Liver (tissue), 9 donors: ENCODE data around the gene CDH13. TPM values are rescaled to one million over a fixed set of nuclear protein-coding genes. Genes with fewer than 3 reads are reported as not detected.

Source experiments
- DNase-seq: peaks from one replicate; pipeline ENCODE4 v3.0.0-alpha.2; 2017; ENCODE audit warnings: low spot score
- H3K27ac ChIP-seq, 2 donors: one replicate each; pipeline ENCODE4 v1.7.0; 2013; ENCODE audit warnings: inconsistent platforms in 2 of 2, low read length in 2 of 2, control low read depth in 1 of 2, low read depth in 1 of 2, mild to moderate bottlenecking in 1 of 2
- H3K27me3 ChIP-seq, 4 donors: one replicate each; pipeline versions ENCODE4 v1.6.1 to v1.7.0; 2013; ENCODE audit warnings: low read length in 3 of 4, inconsistent platforms in 1 of 4, mild to moderate bottlenecking in 1 of 4, moderate library complexity in 1 of 4; ENCODE audit not compliant: control insufficient read depth in 4 of 4, insufficient read depth in 4 of 4
- H3K36me3 ChIP-seq, 4 donors: one replicate each; pipeline versions ENCODE4 v1.6.1 to v1.7.0; 2013; ENCODE audit warnings: low read length in 3 of 4, mild to moderate bottlenecking in 3 of 4, low read depth in 1 of 4, moderate library complexity in 1 of 4; ENCODE audit not compliant: control insufficient read depth in 4 of 4, insufficient read depth in 3 of 4
- H3K4me1 ChIP-seq, 4 donors: one replicate each; pipeline versions ENCODE4 v1.6.1 to v1.7.0; 2013; ENCODE audit warnings: low read length in 3 of 4, mild to moderate bottlenecking in 3 of 4, moderate library complexity in 1 of 4; ENCODE audit not compliant: control insufficient read depth in 4 of 4, insufficient read depth in 4 of 4
- H3K4me3 ChIP-seq, 3 donors: one replicate each; pipeline versions ENCODE4 v1.6.1 to v1.7.0; 2013; ENCODE audit warnings: low read length in 3 of 3, control low read depth in 1 of 3, low read depth in 1 of 3, mild to moderate bottlenecking in 1 of 3
- H3K9ac ChIP-seq, 2 donors: one replicate each; pipeline ENCODE4 v1.7.0; 2013; ENCODE audit warnings: low read length in 2 of 2, mild to moderate bottlenecking in 2 of 2, moderate library complexity in 2 of 2, control low read depth in 1 of 2, low read depth in 1 of 2
- H3K9me3 ChIP-seq, 4 donors: one replicate each; pipeline versions ENCODE4 v1.6.1 to v1.7.0; 2013; ENCODE audit warnings: low read length in 3 of 4; ENCODE audit not compliant: control insufficient read depth in 4 of 4
- EGR1 ChIP-seq, 2 donors: IDR thresholded peaks; 2 replicates each; pipeline ENCODE4 v1.6.1; 2016 to 2018; ENCODE audit warnings: antibody characterized with exemption in 2 of 2, low read depth in 2 of 2
- FOXA1 ChIP-seq: IDR thresholded peaks from 2 replicates; pipeline ENCODE4 v1.6.1; 2016; ENCODE audit warnings: antibody characterized with exemption
- FOXA2 ChIP-seq: IDR thresholded peaks from 2 replicates; pipeline ENCODE4 v1.6.1; 2016; ENCODE audit warnings: antibody characterized with exemption
- GABPA ChIP-seq, 2 donors: IDR thresholded peaks in 1 of 2; conservative IDR thresholded peaks in 1 of 2; 2 replicates each; pipeline ENCODE4 v1.6.1; 2016; ENCODE audit warnings: antibody characterized with exemption in 2 of 2, mild to moderate bottlenecking in 1 of 2, moderate library complexity in 1 of 2
- HNF4A ChIP-seq, 2 donors: conservative IDR thresholded peaks; 2 replicates each; pipeline ENCODE4 v1.6.1; 2016; ENCODE audit warnings: antibody characterized with exemption in 2 of 2, mild to moderate bottlenecking in 2 of 2
- HNF4G ChIP-seq: IDR thresholded peaks from 2 replicates; pipeline ENCODE4 v1.6.1; 2016; ENCODE audit warnings: antibody characterized with exemption
- JUND ChIP-seq, 2 donors: IDR thresholded peaks; 2 replicates each; pipeline ENCODE4 v1.6.1; 2016; ENCODE audit warnings: antibody characterized with exemption in 2 of 2
- NR2F2 ChIP-seq: IDR thresholded peaks from 2 replicates; pipeline ENCODE4 v1.6.1; 2016; ENCODE audit warnings: antibody characterized with exemption
- RAD21 ChIP-seq, 2 donors: IDR thresholded peaks; 2 replicates each; pipeline ENCODE4 v1.6.1; 2016; ENCODE audit warnings: antibody characterized with exemption in 2 of 2, mild to moderate bottlenecking in 2 of 2
- RXRA ChIP-seq, 2 donors: IDR thresholded peaks; 2 replicates each; pipeline ENCODE4 v1.6.1; 2017 to 2018; ENCODE audit warnings: antibody characterized with exemption in 2 of 2, mild to moderate bottlenecking in 1 of 2
- SP1 ChIP-seq: IDR thresholded peaks from 2 replicates; pipeline ENCODE4 v1.6.1; 2018; ENCODE audit warnings: antibody characterized with exemption, mild to moderate bottlenecking
- TAF1 ChIP-seq: conservative IDR thresholded peaks from 2 replicates; pipeline ENCODE4 v1.6.1; 2016; ENCODE audit warnings: antibody characterized with exemption, mild to moderate bottlenecking
- YY1 ChIP-seq: IDR thresholded peaks from 2 replicates; pipeline ENCODE4 v1.6.1; 2016; ENCODE audit warnings: antibody characterized with exemption, mild to moderate bottlenecking
- WGBS: extraction: QIAGEN DNeasy Blood & Tissue Kit; methylation state at CpG from one replicate; pipeline ENCODE4 v1.1.7; 2013; 5-methylcytosine and 5-hydroxymethylcytosine counted together
- polyA plus RNA-seq, 2 donors: library from polyadenylated mRNA; stranded (reverse) in 1 of 2; unstranded in 1 of 2; fragments of 200-250 nt in 1 of 2; fragments of >200 nt in 1 of 2; fragmentation: Nextera tagmentation in 1 of 2; extraction: Ambion mirVana in 1 of 2; gene quantifications; one replicate each; pipeline versions ENCODE4 v1.2.1 to v1.2.3, GENCODE V29; 2013 to 2015
- total RNA-seq, 2 donors: library from RNA; depleted of rRNA; stranded (reverse); fragments of >200 nt; gene quantifications; one replicate each; pipeline ENCODE4 v1.2.3, GENCODE V29; 2014
- TF ChIP-seq, protein P1 (sequence below): IDR thresholded peaks from 2 replicates; pipeline ENCODE4 v1.6.1; 2016; ENCODE audit warnings: antibody characterized with exemption, mild to moderate bottlenecking
- TF ChIP-seq, protein P2 (sequence below): fragments of 150-350 bp; IDR thresholded peaks from 2 replicates; pipeline ENCODE4 v1.5.1; 2017; ENCODE audit warnings: improper control_type of control experiment, low read depth, low read length; ENCODE audit not compliant: missing input control
- TF ChIP-seq, protein P3 (sequence below): IDR thresholded peaks from 2 replicates; pipeline ENCODE4 v1.6.1; 2016; ENCODE audit warnings: antibody characterized with exemption
- TF ChIP-seq, protein P4 (sequence below): IDR thresholded peaks from 2 replicates; pipeline ENCODE4 v1.6.1; 2016; ENCODE audit warnings: antibody characterized with exemption
- TF ChIP-seq, protein P5 (sequence below): IDR thresholded peaks from 2 replicates; pipeline ENCODE4 v1.6.1; 2016; ENCODE audit warnings: antibody characterized with exemption
- donor health status: healthy.
- donor health status: healthy.
- donor health status: healthy.
- donor health status: healthy.
- donor health status: healthy.

CDH13 gene
- total and polyA plus RNA-seq, 4 donors: 0.21 to 1.5 (median 0.58) TPM

DNA sequence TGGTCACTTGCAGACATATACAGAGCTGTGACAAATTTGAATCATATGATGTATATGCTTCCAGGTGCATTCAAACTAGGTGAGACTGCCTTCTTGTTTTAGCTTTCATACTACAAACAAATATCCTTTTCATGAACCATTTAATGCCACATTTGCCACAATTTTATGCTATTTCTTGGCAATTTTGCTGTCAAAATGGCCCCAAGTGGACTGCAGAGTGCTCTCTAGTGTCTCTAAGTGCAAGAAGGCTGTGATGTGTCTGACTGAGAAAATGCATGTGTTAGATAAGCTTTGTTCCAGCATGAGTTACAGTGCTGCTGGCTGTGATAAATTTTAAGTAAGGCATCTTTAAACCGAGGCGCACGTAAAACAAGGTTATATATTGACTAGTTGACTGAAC, 38.3 kb downstream of the CDH13 start:
- H3K9me3 ChIP-seq: peaks cover 0 to 6% (median 0%) of the 10 kb centered on the region in 4 donors
- no peaks in the 10 kb centered on the region for H3K4me1 ChIP-seq
- no peak overlapping the region for H3K27ac ChIP-seq
- H3K27me3 ChIP-seq: peaks cover 0 to 7% (median 0%) of the 10 kb centered on the region in 4 donors
- H3K36me3 ChIP-seq: no peaks in the 10 kb centered on the region
- WGBS: 87% methylated on average over 3 of the region's 3 CpGs
- DNase-seq: no peak
- H3K4me3 ChIP-seq: no peak overlapping the region
- no peak overlapping the region for H3K9ac ChIP-seq
- TF ChIP-seq RAD21 (IDR thresholded peaks at IDR 0.05) (no peak), SP1 (no peak), YY1 (no peak), GABPA (IDR thresholded peaks at IDR 0.05 in 1 of 2, conservative IDR thresholded peaks at IDR 0.05 in 1 of 2) (no peak)
- TF ChIP-seq, protein P1, sequence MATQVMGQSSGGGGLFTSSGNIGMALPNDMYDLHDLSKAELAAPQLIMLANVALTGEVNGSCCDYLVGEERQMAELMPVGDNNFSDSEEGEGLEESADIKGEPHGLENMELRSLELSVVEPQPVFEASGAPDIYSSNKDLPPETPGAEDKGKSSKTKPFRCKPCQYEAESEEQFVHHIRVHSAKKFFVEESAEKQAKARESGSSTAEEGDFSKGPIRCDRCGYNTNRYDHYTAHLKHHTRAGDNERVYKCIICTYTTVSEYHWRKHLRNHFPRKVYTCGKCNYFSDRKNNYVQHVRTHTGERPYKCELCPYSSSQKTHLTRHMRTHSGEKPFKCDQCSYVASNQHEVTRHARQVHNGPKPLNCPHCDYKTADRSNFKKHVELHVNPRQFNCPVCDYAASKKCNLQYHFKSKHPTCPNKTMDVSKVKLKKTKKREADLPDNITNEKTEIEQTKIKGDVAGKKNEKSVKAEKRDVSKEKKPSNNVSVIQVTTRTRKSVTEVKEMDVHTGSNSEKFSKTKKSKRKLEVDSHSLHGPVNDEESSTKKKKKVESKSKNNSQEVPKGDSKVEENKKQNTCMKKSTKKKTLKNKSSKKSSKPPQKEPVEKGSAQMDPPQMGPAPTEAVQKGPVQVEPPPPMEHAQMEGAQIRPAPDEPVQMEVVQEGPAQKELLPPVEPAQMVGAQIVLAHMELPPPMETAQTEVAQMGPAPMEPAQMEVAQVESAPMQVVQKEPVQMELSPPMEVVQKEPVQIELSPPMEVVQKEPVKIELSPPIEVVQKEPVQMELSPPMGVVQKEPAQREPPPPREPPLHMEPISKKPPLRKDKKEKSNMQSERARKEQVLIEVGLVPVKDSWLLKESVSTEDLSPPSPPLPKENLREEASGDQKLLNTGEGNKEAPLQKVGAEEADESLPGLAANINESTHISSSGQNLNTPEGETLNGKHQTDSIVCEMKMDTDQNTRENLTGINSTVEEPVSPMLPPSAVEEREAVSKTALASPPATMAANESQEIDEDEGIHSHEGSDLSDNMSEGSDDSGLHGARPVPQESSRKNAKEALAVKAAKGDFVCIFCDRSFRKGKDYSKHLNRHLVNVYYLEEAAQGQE: no peak
- TF ChIP-seq, protein P2, sequence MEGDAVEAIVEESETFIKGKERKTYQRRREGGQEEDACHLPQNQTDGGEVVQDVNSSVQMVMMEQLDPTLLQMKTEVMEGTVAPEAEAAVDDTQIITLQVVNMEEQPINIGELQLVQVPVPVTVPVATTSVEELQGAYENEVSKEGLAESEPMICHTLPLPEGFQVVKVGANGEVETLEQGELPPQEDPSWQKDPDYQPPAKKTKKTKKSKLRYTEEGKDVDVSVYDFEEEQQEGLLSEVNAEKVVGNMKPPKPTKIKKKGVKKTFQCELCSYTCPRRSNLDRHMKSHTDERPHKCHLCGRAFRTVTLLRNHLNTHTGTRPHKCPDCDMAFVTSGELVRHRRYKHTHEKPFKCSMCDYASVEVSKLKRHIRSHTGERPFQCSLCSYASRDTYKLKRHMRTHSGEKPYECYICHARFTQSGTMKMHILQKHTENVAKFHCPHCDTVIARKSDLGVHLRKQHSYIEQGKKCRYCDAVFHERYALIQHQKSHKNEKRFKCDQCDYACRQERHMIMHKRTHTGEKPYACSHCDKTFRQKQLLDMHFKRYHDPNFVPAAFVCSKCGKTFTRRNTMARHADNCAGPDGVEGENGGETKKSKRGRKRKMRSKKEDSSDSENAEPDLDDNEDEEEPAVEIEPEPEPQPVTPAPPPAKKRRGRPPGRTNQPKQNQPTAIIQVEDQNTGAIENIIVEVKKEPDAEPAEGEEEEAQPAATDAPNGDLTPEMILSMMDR: no peak
- TF ChIP-seq, protein P3, sequence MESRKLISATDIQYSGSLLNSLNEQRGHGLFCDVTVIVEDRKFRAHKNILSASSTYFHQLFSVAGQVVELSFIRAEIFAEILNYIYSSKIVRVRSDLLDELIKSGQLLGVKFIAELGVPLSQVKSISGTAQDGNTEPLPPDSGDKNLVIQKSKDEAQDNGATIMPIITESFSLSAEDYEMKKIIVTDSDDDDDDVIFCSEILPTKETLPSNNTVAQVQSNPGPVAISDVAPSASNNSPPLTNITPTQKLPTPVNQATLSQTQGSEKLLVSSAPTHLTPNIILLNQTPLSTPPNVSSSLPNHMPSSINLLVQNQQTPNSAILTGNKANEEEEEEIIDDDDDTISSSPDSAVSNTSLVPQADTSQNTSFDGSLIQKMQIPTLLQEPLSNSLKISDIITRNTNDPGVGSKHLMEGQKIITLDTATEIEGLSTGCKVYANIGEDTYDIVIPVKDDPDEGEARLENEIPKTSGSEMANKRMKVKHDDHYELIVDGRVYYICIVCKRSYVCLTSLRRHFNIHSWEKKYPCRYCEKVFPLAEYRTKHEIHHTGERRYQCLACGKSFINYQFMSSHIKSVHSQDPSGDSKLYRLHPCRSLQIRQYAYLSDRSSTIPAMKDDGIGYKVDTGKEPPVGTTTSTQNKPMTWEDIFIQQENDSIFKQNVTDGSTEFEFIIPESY: no peak

DNA sequence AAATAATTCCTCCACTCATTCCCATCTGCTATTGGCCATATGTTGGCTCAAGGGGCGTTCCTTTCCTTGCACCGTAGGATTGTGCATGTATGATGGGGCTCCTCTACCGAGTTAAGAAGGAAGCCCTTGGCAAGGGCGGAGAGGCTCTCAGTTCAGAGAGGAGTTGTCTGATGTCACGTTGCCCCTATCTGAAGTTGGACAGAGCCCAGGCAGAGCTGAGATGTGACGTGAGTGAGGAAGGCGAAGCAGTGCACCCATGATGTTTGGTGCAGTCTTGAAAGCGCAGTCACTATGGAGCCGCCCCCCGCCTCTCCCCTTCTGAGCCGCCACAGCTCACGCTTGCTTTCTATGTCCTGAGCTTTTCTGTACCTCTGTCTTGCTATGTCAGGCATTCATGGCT, 40.7 kb downstream of the CDH13 start:
- 69% methylated on average over 12 of the region's 12 CpGs for WGBS
- peaks cover 0 to 6% (median 0%) of the 10 kb centered on the region in 4 donors for H3K9me3 ChIP-seq
- peaks cover 0 to 12% (median 0%) of the 10 kb centered on the region in 4 donors for H3K27me3 ChIP-seq
- H3K9ac ChIP-seq: no peak overlapping the region
- H3K36me3 ChIP-seq: no peaks in the 10 kb centered on the region
- H3K4me3 ChIP-seq: no peak overlapping the region
- no peak for DNase-seq
- H3K27ac ChIP-seq: no peak overlapping the region
- no peaks in the 10 kb centered on the region for H3K4me1 ChIP-seq
- TF ChIP-seq RAD21 (IDR thresholded peaks at IDR 0.05) (no peak), SP1 (no peak), FOXA2 (no peak), TAF1 (no peak), EGR1 (IDR thresholded peaks at IDR 0.05; ENCODE audit: low read depth in 2 of 2) (no peak), NR2F2 (no peak), JUND (IDR thresholded peaks at IDR 0.05) (no peak), GABPA (IDR thresholded peaks at IDR 0.05 in 1 of 2, conservative IDR thresholded peaks at IDR 0.05 in 1 of 2) (no peak), HNF4G (no peak), YY1 (no peak), RXRA (IDR thresholded peaks at IDR 0.05) (no peak), HNF4A (conservative IDR thresholded peaks at IDR 0.05) (no peak), FOXA1 (no peak)
- TF ChIP-seq, protein P3: no peak
- TF ChIP-seq, protein P4, sequence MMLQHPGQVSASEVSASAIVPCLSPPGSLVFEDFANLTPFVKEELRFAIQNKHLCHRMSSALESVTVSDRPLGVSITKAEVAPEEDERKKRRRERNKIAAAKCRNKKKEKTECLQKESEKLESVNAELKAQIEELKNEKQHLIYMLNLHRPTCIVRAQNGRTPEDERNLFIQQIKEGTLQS: no peak
- TF ChIP-seq, protein P5, sequence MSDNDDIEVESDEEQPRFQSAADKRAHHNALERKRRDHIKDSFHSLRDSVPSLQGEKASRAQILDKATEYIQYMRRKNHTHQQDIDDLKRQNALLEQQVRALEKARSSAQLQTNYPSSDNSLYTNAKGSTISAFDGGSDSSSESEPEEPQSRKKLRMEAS: no peak
- TF ChIP-seq, protein P1: no peak
